Liver (tissue), 9 donors: ENCODE data around the gene TP73. TPM values are rescaled to one million over a fixed set of nuclear protein-coding genes. Genes with fewer than 3 reads are reported as not detected.

Experiments
- DNase-seq: peaks from one replicate; pipeline ENCODE4 v3.0.0-alpha.2; 2017; ENCODE audit warnings: low spot score
- H3K27ac ChIP-seq, 2 donors: one replicate each; pipeline ENCODE4 v1.7.0; 2013; ENCODE audit warnings: inconsistent platforms in 2 of 2, low read length in 2 of 2, control low read depth in 1 of 2, low read depth in 1 of 2, mild to moderate bottlenecking in 1 of 2
- H3K27me3 ChIP-seq, 4 donors: one replicate each; pipeline versions ENCODE4 v1.6.1 to v1.7.0; 2013; ENCODE audit warnings: low read length in 3 of 4, inconsistent platforms in 1 of 4, mild to moderate bottlenecking in 1 of 4, moderate library complexity in 1 of 4; ENCODE audit not compliant: control insufficient read depth in 4 of 4, insufficient read depth in 4 of 4
- H3K36me3 ChIP-seq, 4 donors: one replicate each; pipeline versions ENCODE4 v1.6.1 to v1.7.0; 2013; ENCODE audit warnings: low read length in 3 of 4, mild to moderate bottlenecking in 3 of 4, low read depth in 1 of 4, moderate library complexity in 1 of 4; ENCODE audit not compliant: control insufficient read depth in 4 of 4, insufficient read depth in 3 of 4
- H3K4me1 ChIP-seq, 4 donors: one replicate each; pipeline versions ENCODE4 v1.6.1 to v1.7.0; 2013; ENCODE audit warnings: low read length in 3 of 4, mild to moderate bottlenecking in 3 of 4, moderate library complexity in 1 of 4; ENCODE audit not compliant: control insufficient read depth in 4 of 4, insufficient read depth in 4 of 4
- H3K4me3 ChIP-seq, 3 donors: one replicate each; pipeline versions ENCODE4 v1.6.1 to v1.7.0; 2013; ENCODE audit warnings: low read length in 3 of 3, control low read depth in 1 of 3, low read depth in 1 of 3, mild to moderate bottlenecking in 1 of 3
- H3K9ac ChIP-seq, 2 donors: one replicate each; pipeline ENCODE4 v1.7.0; 2013; ENCODE audit warnings: low read length in 2 of 2, mild to moderate bottlenecking in 2 of 2, moderate library complexity in 2 of 2, control low read depth in 1 of 2, low read depth in 1 of 2
- H3K9me3 ChIP-seq, 4 donors: one replicate each; pipeline versions ENCODE4 v1.6.1 to v1.7.0; 2013; ENCODE audit warnings: low read length in 3 of 4; ENCODE audit not compliant: control insufficient read depth in 4 of 4
- ATF3 ChIP-seq: IDR thresholded peaks from 2 replicates; pipeline ENCODE4 v1.6.1; 2016; ENCODE audit warnings: antibody characterized with exemption
- CTCF ChIP-seq: fragments of 150-350 bp; IDR thresholded peaks from 2 replicates; pipeline ENCODE4 v1.5.1; 2017; ENCODE audit warnings: improper control_type of control experiment, low read depth, low read length; ENCODE audit not compliant: missing input control
- EGR1 ChIP-seq, 2 donors: IDR thresholded peaks; 2 replicates each; pipeline ENCODE4 v1.6.1; 2016 to 2018; ENCODE audit warnings: antibody characterized with exemption in 2 of 2, low read depth in 2 of 2
- FOXA1 ChIP-seq: IDR thresholded peaks from 2 replicates; pipeline ENCODE4 v1.6.1; 2016; ENCODE audit warnings: antibody characterized with exemption
- GABPA ChIP-seq, 2 donors: IDR thresholded peaks in 1 of 2; conservative IDR thresholded peaks in 1 of 2; 2 replicates each; pipeline ENCODE4 v1.6.1; 2016; ENCODE audit warnings: antibody characterized with exemption in 2 of 2, mild to moderate bottlenecking in 1 of 2, moderate library complexity in 1 of 2
- HNF4A ChIP-seq, 2 donors: conservative IDR thresholded peaks; 2 replicates each; pipeline ENCODE4 v1.6.1; 2016; ENCODE audit warnings: antibody characterized with exemption in 2 of 2, mild to moderate bottlenecking in 2 of 2
- HNF4G ChIP-seq: IDR thresholded peaks from 2 replicates; pipeline ENCODE4 v1.6.1; 2016; ENCODE audit warnings: antibody characterized with exemption
- JUND ChIP-seq, 2 donors: IDR thresholded peaks; 2 replicates each; pipeline ENCODE4 v1.6.1; 2016; ENCODE audit warnings: antibody characterized with exemption in 2 of 2
- MAX ChIP-seq: IDR thresholded peaks from 2 replicates; pipeline ENCODE4 v1.6.1; 2016; ENCODE audit warnings: antibody characterized with exemption
- NR2F2 ChIP-seq: IDR thresholded peaks from 2 replicates; pipeline ENCODE4 v1.6.1; 2016; ENCODE audit warnings: antibody characterized with exemption
- RAD21 ChIP-seq, 2 donors: IDR thresholded peaks; 2 replicates each; pipeline ENCODE4 v1.6.1; 2016; ENCODE audit warnings: antibody characterized with exemption in 2 of 2, mild to moderate bottlenecking in 2 of 2
- REST ChIP-seq: IDR thresholded peaks from 2 replicates; pipeline ENCODE4 v1.6.1; 2016; ENCODE audit warnings: antibody characterized with exemption, mild to moderate bottlenecking
- RXRA ChIP-seq, 2 donors: IDR thresholded peaks; 2 replicates each; pipeline ENCODE4 v1.6.1; 2017 to 2018; ENCODE audit warnings: antibody characterized with exemption in 2 of 2, mild to moderate bottlenecking in 1 of 2
- SP1 ChIP-seq: IDR thresholded peaks from 2 replicates; pipeline ENCODE4 v1.6.1; 2018; ENCODE audit warnings: antibody characterized with exemption, mild to moderate bottlenecking
- TAF1 ChIP-seq: conservative IDR thresholded peaks from 2 replicates; pipeline ENCODE4 v1.6.1; 2016; ENCODE audit warnings: antibody characterized with exemption, mild to moderate bottlenecking
- YY1 ChIP-seq: IDR thresholded peaks from 2 replicates; pipeline ENCODE4 v1.6.1; 2016; ENCODE audit warnings: antibody characterized with exemption, mild to moderate bottlenecking
- ZBTB33 ChIP-seq: IDR thresholded peaks from 2 replicates; pipeline ENCODE4 v1.6.1; 2016; ENCODE audit warnings: antibody characterized with exemption
- WGBS: extraction: QIAGEN DNeasy Blood & Tissue Kit; methylation state at CpG from one replicate; pipeline ENCODE4 v1.1.7; 2013; 5-methylcytosine and 5-hydroxymethylcytosine counted together
- polyA plus RNA-seq, 2 donors: library from polyadenylated mRNA; stranded (reverse) in 1 of 2; unstranded in 1 of 2; fragments of 200-250 nt in 1 of 2; fragments of >200 nt in 1 of 2; fragmentation: Nextera tagmentation in 1 of 2; extraction: Ambion mirVana in 1 of 2; gene quantifications; one replicate each; pipeline versions ENCODE4 v1.2.1 to v1.2.3, GENCODE V29; 2013 to 2015
- total RNA-seq, 2 donors: library from RNA; depleted of rRNA; stranded (reverse); fragments of >200 nt; gene quantifications; one replicate each; pipeline ENCODE4 v1.2.3, GENCODE V29; 2014
- donor health status: healthy.
- donor health status: healthy.
- donor health status: healthy.
- donor health status: healthy.
- donor health status: healthy.

TP73 gene
- total and polyA plus RNA-seq, 4 donors, result 0.08 to 0.29 (median 0.18) TPM

GRCh38 chr1:3698660-3699408, 46.5 kb downstream of the TP73 start:
- DNase-seq, result no peak
- no peak overlapping the region for H3K4me3 ChIP-seq
- WGBS, result 86% methylated on average over 29 of the region's 29 CpGs
- H3K27ac ChIP-seq, result no peak overlapping the region
- TF ChIP-seq FOXA1 (no peak), MAX (no peak), HNF4A (conservative IDR thresholded peaks at IDR 0.05) (no peak), TAF1 (no peak), HNF4G (no peak), JUND (IDR thresholded peaks at IDR 0.05) (no peak), EGR1 (IDR thresholded peaks at IDR 0.05; ENCODE audit: low read depth in 2 of 2) (no peak)
- H3K36me3 ChIP-seq, result no peaks in the 10 kb centered on the region
- H3K9ac ChIP-seq, result no peak overlapping the region
- H3K9me3 ChIP-seq, result no peaks in the 10 kb centered on the region
- no peaks in the 10 kb centered on the region for H3K27me3 ChIP-seq
- H3K4me1 ChIP-seq, result peaks cover 0 to 4% (median under 1%) of the 10 kb centered on the region in 4 donors

- H3K27ac ChIP-seq, result no peak overlapping the region
- peaks cover 0 to 4% (median under 1%) of the 10 kb centered on the region in 4 donors for H3K4me1 ChIP-seq
- no peak for DNase-seq
- no peaks in the 10 kb centered on the region for H3K36me3 ChIP-seq
- 52% methylated on average over 18 of the region's 18 CpGs for WGBS
- no peak overlapping the region for H3K4me3 ChIP-seq
- no peak overlapping the region for H3K9ac ChIP-seq
- no peaks in the 10 kb centered on the region for H3K27me3 ChIP-seq
- no peaks in the 10 kb centered on the region for H3K9me3 ChIP-seq
- TF ChIP-seq TAF1 (no peak), NR2F2 (no peak), RAD21 (IDR thresholded peaks at IDR 0.05) (no peak), FOXA1 (no peak), ATF3 (no peak), YY1 (no peak), GABPA (IDR thresholded peaks at IDR 0.05 in 1 of 2, conservative IDR thresholded peaks at IDR 0.05 in 1 of 2) (no peak), ZBTB33 (no peak), SP1 (no peak), CTCF (no peak), REST (no peak), RXRA (IDR thresholded peaks at IDR 0.05) (no peak), MAX (no peak), HNF4G (no peak), JUND (IDR thresholded peaks at IDR 0.05) (no peak), HNF4A (conservative IDR thresholded peaks at IDR 0.05) (no peak)
Measured at GRCh38 chr1:3699596-3699995, 47.3 kb downstream of the TP73 start.
